GM19043 (cell line): Measurements from ENCODE around the gene ITGB3.

ENCODE experiments used
- ATAC-seq: cut with Tn5 transposase; IDR thresholded peaks from one replicate; pipeline ENCODE4 v1.9.1; 2021; ENCODE audit warnings: low read depth; ENCODE audit not compliant: unreplicated experiment

The ITGB3 gene

DNA sequence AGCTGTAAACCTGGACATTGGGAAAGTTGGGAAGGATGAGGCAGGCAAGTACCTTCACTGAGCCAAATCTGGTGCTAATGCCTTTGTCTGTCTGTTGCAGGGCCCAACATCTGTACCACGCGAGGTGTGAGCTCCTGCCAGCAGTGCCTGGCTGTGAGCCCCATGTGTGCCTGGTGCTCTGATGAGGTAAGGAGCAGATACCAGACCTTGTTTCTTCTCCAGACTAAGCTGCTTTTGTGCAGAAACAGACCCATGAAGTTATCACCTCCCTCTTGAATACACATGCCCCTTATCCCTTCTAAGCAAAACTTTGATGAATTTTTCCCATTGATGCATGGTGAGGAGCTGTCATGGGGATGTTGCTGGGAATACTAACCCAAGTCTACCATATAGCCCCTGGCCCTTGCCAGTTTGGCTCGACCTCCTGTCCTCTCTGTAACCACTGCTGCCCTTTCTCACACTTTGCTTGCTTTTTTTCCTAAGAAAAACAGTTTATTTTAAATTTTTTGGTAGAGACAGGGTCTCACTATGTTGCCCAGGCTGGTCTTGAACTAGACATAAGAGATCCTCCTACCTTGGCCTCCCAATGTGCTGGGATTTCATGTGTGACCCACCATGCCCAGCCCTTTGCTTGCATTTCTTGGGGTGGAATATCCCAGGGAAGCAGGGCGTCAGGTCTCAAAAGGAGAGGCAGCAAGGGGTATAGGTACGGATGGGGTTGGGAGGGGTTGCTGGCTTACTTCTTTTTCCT, 20.9 kb downstream of the ITGB3 start:
- ATAC-seq, result no peak

DNA sequence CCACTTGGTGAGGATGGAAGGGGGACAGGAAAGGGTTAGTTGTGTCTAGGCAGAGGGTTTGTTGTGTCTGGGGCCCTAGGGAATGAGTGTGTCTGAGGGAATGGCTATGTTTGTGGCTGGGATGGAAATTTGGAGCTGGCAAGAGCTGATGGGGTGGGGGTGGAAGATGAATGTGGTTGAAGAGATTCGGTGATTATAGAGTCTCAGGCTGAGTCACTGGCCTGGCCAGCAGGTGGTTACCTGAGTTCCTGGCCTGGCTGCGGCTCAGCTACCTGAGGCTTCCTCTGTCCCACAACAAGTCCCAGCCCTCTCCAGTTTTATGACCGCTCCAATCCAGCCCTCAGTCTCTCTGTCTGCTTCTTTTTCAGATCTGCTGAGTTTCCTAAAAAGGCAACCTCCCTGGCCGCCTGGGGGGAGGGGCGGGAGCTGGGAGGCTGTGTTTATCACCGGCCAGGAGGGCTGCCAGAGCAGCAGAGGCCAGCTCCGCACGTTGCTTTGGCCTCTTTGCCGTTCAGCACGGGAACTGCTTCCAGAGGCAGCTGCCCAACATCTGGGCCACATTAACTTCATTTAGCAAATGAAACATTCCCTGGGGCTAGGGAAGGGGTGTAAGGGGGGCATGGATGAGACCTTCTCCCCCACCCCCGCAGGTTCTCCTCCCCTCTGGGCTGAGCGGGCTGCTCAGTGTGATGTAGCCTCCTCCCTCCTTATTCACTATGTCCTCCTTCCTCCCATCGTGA, 21.8 kb downstream of the ITGB3 start:
- ATAC-seq, result no peak

DNA sequence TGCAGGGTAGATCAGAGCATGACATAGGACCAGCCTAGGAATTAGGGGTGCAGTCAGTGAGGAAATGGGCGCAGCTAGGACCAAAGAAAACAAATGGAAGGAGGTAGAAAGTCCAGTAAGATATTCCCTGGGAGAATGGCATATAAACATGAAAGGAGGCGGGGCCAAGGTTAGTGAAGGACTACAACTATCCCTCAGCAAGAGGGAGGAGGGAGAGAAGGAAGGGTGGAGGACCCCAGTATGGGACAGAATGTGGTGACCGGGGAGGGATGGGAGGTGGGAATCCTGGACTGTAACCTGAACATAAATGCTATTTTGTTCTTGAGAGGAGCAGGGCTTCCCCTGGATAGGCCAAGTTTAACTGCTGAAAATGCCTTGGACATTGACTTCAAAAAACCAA, 22.8 kb downstream of the ITGB3 start:
- no peak for ATAC-seq

DNA sequence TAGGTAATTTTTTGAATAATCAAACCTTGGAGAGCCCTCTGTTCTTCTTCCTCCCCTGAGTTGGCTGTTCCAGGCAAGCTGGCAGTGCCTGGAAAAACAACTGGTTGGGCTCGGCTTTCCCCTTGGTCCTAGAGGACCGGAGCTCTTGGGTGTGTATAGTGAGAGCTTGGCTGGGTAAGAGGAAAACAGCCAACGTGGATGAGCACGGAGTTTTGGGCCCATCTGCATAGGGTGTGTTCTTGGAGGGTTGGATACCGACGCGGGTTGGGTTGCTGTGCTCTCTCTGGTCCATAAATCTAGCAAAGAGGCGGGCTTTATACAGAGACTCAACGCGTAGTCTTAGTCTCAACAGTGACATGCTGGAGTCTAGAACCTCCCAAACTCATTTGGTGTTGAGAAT, 23.2 kb downstream of the ITGB3 start:
- ATAC-seq, result no peak

DNA sequence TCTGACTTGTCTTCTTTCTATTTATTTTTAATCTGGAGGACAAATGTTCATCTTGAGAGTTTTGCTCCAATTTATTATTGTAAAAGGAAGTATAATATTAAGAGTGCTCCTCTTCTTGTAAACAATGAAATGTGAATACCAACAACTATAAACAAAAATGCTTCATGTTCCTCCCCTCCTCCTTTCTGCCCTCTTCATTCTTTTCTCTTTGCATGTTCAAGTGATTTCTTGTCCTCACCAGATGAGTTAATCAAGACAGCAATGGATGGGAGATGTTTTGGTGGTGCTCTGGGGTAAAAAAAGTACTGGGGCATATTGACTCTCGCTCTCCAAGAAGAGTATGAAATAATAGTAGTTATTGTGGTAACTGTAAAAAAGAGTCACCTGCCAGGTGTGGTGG, 24.3 kb downstream of the ITGB3 start:
- ATAC-seq, result no peak

DNA sequence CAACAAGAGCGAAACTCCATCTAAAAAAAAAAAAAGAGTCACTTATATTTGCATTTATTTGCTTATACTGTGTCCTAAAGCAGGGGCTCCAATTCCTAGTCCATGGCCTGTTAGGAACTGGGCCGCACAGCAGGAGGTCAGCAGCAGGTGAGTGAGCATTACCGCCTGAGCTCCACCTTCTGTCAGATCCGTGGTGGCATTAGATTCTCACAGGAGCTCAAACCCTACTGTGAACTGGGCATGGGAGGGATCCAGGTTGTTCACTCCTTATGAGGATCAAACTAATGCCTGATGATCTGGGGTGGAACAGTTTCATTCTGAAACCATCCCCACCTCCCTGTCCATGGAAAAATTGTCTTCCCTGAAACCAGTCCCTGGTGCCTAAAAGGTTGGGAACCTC, 24.9 kb downstream of the ITGB3 start:
- ATAC-seq, result no peak

DNA sequence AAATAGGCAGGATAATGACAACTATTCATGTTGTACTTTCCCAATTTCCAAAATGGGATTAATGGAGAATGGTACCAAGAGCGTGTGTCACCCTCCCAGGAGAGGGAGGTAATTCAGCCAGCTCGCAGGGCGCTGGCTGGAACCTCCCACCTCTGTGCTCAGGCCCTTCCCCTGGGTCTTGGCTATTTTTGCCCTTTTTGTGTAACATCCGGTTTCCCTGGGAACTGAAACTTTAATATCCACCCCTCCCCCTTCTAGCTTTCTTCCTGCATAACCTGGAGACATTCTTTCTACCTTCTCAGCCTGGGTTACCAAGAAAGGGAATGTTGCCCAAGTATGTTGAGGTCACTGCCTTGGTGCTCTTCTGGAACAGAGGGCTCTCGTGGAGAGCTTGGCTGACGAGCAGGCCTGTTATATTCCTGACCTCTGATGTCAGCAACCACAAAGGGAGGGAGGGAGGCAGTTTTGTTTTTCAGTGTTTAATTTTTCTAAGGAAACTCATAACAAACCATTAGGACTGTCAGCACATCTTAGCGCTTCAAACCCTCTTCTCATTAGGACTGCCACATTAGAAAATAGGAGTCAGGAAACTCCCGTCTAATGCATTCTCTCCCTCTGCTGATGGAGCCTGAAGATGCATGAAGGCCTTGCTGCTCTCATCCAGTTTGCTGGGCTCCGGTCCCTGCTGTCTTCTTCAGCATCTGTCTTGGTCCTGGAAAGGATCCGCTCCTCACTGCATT, 25.6 kb downstream of the ITGB3 start:
- peak; percentile 79 for ATAC-seq

DNA sequence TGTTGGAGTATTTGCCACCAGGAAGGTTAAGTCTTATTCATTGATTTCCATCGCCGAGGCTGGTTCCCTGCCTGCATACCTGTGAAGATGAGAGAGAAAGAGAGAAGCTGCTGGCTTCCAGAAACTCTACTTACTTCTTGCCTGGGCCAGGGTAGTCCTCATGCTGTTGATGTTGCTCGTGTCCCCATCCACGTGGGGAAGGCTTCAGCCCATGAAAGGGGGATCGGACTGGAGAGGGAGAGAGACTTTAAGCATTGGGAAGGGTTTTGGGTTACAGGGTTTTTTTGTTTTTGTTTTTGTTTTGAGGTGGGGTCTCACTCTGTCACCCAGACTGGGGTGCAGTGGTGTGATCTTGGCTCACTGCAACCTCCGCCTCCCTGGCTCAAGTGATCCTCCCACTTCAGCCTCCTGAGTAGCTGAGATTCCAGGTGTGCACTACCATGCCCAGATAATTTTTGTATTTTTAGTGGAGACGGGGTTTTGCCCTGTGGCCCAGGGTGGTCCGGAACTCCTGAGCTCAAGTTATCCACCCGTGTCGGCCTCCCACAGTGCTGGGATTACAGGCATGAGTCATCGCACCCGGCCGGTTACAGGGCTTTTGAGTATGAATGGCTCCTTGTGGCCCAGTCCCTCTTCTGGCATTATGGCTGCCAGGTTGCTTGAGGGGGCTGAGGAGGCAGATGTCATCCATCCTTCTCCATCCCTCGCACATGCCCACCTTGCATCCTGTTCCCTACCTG, 26.6 kb downstream of the ITGB3 start:
- ATAC-seq, result no peak

DNA sequence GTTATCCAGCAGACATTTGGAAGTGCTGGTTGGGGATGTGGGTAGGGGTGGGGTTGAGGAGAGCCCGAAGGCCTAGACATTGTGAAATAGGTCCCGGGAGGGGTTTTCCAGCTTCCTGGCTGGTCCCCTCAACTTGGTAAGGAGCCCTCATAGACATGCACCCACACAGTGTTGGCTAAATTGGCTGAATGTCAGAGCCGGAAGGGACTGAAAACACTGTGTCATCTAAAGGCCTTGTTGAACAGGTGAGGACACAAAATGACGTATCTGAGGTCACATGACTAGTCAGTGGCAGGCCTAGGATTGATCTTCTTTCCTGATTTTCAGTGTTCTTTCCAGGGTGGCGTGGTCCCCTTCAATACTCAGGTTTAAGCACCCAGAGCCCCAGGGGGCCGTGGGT, 27.6 kb downstream of the ITGB3 start:
- ATAC-seq, result no peak

DNA sequence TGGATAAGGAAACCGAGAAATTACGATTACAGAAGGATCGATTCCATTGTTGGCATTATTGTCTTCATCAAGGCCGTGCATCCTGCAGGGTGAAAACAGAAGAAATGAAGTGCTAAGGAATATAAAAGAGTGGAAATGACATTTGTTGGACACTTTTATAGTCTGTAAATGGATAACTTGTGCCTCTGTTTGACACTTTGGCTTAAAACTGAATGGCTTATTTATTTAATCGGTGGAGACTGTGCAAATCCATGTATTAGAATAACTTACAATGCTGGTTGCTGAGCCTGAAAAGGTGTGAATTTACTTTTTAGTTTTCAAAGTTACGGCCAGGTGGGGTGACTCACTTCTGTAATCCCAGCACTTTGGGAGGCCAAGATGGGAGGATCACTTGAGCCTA, 31.4 kb downstream of the ITGB3 start:
- no peak for ATAC-seq

DNA sequence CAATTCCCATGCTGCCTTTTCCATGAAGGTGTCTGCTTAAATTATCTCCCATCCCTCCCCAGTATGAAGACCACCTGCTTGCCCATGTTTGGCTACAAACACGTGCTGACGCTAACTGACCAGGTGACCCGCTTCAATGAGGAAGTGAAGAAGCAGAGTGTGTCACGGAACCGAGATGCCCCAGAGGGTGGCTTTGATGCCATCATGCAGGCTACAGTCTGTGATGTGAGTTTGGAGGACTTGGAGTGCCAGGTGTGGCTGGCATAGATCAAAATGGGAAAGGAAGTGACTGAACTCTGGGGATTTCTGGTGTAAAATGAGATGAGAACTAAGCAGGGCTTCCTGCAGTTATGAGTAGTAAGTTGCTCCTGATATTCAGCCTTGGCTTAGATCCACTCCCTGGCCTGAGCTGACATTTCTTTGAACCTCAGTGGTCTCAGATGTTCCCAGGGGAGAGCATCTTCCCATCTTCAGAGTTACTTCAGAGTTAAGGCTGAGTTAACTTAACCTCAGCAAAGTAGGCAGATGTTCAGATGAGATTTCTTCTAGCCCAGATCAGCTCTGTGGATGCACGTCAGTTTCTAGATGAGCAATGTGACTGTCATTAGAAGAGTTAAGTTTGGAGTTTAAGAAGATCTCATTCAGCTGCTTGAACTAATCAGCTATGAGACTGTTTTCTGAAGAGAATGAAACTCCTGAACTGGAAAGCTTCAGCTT, 32.7 kb downstream of the ITGB3 start:
- peak; percentile 69 for ATAC-seq

DNA sequence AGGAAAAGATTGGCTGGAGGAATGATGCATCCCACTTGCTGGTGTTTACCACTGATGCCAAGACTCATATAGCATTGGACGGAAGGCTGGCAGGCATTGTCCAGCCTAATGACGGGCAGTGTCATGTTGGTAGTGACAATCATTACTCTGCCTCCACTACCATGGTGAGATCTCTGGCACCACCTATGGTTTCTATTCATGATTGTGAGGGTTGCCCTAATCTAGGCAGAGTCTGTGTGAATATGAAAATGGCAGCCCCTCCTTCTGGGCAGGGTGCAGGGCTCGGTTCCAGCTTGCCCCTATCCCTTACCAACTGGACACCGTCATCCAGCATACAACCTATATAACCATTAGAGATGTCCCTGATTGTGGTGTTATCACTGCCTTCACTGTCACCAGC, 33.4 kb downstream of the ITGB3 start:
- no peak for ATAC-seq

DNA sequence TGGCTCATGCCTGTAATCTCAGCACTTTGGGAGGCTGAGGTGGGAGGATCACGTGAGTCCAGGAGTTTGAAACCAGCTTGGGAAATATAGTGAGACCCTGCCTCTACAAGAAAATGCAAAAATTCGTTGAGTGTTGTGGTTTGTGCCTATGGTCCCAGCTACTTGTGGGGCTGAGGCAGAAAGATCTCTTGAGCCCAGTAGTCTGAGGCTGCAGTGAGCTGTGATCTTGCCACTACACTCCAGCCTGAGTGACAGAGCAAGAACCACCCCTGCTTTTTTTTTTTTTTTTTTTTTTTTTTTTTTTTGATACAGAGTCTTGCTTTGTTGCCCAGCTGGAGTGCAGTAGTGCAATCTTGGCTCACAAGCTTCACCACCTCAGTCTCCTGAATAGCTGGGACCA, 34.0 kb downstream of the ITGB3 start:
- no peak for ATAC-seq

DNA sequence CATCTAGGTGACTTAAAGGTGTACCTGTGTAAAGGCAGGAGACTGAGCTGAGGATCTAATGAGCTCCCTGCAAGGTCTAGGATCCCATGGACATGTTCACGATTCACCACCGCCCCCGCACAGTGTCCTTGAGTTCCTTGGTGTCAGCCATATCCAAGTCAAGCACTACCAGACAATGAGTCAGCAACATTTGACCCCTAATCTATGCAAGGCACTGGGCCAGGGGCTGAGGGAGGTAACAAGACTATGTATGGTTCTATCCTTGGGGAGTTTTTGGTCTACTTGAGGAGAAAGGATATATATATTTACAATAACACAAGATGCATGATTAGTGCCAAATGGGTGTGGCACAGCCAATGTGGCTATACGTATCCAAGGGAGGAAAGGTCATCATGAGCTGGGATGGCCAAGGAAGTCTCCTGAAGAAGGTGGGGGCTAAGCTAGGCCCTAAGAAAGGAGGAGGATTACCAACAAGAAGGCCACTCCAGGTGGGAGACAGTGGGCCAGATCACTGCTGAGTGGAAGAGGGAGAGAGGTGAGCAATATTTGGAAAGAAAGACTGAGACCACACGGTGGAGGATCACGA, 35.0 kb downstream of the ITGB3 start:
- ATAC-seq, result no peak

DNA sequence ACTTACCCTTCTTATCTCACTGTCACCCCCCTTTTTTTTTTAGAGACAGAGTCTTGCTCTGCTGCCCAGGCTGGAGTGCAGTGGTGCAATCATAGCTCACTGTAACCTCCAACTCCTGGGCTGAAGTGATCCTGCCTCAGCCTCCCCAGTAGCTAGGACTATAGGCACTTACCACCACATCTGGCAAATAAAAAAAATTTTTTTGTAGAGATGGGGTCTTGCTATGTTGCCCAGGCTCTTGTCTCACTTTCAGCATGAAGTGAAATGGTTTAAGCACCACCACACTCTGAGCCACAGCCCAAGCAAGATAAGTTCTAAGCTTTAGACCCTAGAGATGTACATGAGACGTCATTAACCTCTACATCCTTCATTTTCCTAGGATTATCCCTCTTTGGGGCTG, 35.7 kb downstream of the ITGB3 start:
- ATAC-seq, result no peak

DNA sequence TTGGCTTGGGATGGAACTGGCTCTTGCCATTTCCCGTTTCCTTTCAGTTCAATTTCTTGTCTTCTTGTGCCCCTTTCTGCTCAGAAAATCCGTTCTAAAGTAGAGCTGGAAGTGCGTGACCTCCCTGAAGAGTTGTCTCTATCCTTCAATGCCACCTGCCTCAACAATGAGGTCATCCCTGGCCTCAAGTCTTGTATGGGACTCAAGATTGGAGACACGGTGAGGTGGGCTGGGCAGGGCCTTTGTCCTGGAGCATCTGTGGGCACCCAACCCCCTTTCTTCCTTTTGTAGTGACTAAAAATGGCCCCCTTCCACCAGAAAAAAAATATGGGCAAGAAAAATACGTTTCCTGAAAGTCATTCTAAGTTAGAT, 37.2 kb downstream of the ITGB3 start:
- ATAC-seq, result no peak

DNA sequence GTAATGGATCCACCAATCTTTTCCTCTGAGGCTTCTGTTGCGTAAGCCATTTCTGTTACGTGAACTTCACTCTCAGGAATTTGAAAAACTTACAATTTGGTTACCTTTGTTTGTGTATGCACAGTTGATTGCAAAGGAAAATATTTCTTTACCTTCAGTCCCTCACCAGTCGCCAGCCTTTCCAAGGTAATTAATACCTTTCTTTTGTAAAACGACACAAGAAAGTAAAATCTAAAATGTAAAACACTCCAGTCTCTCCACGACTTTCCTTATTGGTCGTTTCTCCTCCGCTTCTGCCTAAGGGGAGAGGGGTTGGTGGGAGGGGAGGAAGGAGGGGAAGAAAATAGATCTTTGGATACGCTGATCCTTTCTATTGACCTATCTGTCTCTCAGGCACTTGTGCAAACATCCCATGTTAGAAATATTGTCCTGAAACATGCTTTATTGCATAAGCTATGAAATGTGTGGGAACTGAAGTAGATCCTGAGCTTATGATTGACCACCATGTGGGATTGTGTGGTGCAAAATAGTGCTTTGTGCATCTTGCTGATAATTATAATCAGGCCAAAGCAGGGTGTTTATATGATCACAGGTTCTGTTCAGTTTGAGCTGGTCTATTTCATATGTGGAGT, 37.7 kb downstream of the ITGB3 start:
- no peak for ATAC-seq

DNA sequence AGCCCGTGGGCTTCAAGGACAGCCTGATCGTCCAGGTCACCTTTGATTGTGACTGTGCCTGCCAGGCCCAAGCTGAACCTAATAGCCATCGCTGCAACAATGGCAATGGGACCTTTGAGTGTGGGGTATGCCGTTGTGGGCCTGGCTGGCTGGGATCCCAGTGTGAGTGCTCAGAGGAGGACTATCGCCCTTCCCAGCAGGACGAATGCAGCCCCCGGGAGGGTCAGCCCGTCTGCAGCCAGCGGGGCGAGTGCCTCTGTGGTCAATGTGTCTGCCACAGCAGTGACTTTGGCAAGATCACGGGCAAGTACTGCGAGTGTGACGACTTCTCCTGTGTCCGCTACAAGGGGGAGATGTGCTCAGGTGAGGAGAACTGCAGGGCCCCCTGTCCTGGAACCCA, 38.6 kb downstream of the ITGB3 start:
- ATAC-seq, result no peak

DNA sequence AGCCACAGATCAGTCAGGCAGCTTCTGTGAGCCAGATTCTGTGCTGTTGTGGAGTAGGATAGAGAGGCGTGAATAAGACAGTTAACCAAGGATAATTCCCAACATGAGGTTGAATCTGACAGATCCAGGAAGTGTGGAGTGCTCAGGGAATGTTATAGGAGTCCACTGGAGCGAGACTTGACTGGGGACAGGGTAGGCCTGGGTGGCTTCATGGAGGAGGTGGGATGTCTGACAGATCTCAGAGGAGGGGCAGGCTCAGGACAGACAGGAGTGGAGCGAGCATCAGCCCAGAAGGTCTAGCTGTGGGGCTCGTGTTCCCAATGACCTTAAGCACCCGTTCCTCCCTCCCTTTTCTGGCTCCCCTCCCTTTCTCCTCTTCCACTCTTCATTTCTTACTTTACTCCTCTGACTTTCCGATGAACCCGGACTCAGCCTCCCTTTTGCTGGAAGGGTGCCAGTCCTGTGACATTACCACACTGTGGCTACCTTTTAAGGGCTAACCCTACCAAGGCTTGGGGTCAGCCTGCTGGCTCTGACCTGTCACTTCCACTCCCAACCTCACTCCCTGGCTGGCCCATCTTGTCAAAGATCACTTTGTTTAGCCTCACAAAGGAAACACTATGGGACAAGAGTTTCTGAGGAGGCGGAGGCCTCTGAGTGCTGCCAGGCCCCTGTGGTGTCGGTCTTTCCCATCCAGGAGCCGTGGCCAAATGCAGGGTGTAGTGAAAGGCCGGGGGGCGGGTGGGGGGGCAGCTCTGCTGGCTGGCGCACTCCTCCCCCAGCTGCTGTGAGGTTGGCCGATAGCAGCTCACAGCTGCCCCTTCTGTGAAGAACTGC, 41.6 kb downstream of the ITGB3 start:
- no peak for ATAC-seq
